Inferior parietal cortex (tissue), 1 donor: ENCODE data around the gene CTBS.
A peak's percentile ranks its signal among the peaks of the same experiment; 100 is the strongest.
"Not testable (repeated sequence)": the region's sequence is repeated elsewhere in the genome, so short reads cannot be mapped to it uniquely, and the experiment has no call there.

Experiments
- DNase-seq: peaks from one replicate; pipeline ENCODE4 v3.0.0-alpha.2; 2016; ENCODE audit errors: extremely low spot score

The CTBS gene

DNA sequence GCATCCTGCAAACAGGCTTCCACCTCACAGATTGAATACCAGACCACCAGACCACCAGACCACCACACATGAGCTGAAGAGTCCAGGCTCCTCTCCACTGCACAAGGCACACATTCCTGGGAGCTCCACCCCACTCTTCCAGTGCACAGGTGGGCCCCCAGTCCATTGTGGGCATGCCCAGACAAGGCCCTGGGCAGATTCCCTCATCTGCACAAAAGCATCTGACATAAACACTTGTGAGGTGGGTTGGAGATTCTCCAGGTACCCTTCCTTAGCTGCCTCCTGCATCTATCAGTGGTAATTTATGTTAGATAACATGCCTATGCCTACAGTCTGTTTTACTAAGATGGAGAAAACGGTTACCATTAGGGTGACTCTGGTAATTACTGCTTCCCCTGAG is 11.6 kb upstream of the CTBS start:
- DNase-seq = no peak

- no peak for DNase-seq
These were observed 9.9 kb upstream of the CTBS start for GRCh38 chr1:84584126-84584525.

DNA sequence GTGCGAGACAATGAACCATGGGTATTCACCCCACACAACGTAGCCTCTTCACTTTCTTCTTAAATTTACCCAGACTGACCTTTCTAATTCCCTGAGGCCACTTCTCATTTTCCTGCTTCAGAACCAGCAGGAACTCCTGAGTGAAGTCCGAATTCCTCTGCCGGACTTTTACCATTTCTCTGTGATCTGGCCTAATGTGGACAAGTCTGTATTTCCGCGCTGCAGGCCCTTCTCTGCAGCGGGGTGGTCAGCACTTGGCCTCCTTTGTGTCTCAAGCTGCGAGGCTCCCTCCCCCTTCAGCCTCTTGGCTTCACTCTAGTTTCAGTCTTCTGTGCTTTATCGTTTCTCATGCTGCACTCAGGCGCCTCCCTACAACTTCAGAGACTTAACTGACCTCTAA is 9.4 kb upstream of the CTBS start:
- no peak for DNase-seq

- no peak for DNase-seq
These were observed 8.8 kb upstream of the CTBS start for GRCh38 chr1:84582802-84583587.

- no peak for DNase-seq
These were observed 7.4 kb upstream of the CTBS start for GRCh38 chr1:84581648-84582047.

DNA sequence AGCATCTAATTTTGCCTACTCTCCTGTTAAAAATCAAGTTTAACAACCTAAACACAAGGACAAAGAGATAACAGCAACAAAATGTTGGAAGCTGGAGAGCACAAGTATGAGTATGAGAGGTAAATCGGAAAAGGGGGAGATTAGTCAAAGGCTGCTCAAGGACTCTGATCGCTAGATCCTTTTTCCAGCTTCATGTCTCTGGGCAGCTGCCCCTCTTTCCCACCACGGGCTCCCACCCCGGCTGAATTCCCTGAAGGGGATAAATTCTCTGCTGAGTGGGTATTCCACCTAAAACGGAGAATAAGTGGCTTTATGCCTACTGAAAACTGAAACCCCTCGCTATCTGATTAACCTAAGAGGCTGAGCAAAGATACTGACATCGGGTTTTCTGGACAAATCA is 696 bp upstream of the CTBS start:
- DNase-seq = no peak

DNA sequence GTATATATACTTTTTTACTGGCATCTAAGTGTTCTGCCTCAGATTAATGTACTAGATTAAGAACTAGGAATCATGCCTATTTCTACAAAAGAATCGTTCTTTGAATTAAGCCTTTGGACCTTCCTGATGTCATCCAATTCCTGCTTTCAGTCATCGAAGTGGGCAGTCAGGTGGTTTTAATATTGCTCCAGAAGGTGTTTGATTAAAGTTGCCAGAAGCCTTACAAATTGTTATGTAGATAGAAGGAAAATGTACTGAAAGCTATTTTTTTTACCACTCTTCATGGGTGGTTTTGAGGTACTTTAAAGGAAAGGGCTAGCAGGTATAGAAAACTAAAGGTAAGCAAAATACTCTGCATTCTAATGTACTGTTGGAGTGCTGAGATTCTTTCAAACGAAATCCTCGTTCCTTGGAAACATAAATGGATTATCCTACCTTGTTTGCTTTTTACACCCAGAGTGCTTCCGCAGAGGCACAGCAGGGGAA is 716 bp downstream of the CTBS start:
- DNase-seq = peak; percentile 23

- DNase-seq = no peak
These were observed 3.1 kb downstream of the CTBS start for GRCh38 chr1:84571150-84571535.

DNA sequence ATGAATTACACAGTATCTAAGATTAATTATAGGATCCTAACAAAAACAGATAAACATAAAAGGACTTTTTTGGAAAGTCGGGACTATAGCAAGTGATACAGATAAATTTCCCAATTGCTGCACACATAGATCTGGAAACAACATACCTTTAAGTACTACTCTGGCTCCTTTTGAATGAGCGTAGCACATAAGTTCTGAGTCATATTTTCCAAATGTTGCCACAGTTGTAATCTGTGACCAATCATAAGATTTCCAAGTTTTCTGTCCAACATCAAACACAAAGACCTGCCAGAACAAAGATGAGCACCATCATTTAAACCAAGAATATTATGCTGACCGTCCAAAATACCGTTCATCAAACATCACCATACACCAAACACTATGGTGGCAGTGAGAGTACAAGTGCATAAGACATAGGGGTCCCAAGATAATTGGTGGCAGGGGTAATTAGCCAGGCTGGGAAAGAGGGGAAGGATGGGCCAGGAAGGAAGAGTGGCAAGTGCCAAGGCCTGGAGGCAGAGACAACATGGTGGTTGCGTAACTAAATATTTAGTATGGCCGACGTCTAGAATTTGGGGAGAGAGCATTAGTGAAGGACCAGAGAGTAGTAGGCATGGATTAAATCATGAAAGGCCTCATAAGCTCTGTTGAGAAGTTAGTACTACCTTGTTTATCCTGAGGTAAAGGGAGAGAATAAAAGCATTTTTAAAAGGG is 3.6 kb downstream of the CTBS start:
- no peak for DNase-seq

GRCh38 chr1:84569216-84569615 is 5.0 kb downstream of the CTBS start:
- no peak for DNase-seq

DNA sequence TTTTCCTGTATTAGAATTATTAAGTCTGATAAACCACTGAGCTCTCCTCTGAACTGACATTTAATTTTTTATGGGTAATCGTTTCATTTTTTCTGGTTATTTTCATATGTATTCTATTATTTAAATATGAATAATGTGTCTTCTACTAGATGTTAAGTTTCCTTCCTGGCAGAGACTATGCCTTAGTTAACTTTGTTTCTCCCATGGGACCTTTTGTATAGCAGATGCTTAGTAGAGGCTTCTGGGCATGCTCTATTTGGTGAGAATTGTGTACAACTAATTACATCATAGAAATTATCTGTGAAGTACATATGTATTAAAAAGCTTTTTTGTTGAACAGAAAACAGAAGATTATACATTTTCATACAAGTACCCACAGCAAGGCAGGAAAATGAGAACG is 23.4 kb downstream of the CTBS start:
- no peak for DNase-seq

GRCh38 chr1:84541679-84542078 is 32.6 kb downstream of the CTBS start:
- DNase-seq = no peak

- no peak for DNase-seq
These were observed 33.5 kb downstream of the CTBS start for GRCh38 chr1:84540759-84541158.

- DNase-seq = no peak
These were observed 34.3 kb downstream of the CTBS start for GRCh38 chr1:84539972-84540371.

- no peak for DNase-seq
These were observed 35.6 kb downstream of the CTBS start for GRCh38 chr1:84538599-84538998.

DNA sequence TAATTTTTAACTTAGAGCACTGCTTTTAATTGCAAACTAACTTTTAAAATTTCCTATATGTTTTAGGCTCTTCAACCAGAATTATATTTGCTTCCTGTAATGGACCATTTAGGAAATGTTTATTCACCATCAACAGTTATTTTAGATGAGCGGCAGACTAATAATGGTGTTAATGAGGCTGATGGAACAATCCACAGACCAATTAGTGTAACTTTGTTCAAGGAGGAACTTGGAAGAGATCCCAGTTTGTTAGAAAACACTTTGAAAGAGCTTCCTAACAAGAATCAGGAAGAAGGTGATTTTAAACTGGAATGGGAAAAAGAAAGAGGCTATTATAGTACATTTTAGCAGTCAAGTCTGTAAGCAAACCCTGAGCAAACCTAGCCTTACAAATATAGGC is 48.5 kb downstream of the CTBS start:
- DNase-seq = no peak

- DNase-seq = no peak
These were observed 49.6 kb downstream of the CTBS start for GRCh38 chr1:84524590-84524989.

- no peak for DNase-seq
These were observed 63.6 kb downstream of the CTBS start for GRCh38 chr1:84510668-84511067.

GRCh38 chr1:84510165-84510564 is 64.1 kb downstream of the CTBS start:
- DNase-seq = no peak

- no peak for DNase-seq
These were observed 65.2 kb downstream of the CTBS start for GRCh38 chr1:84509029-84509428.

GRCh38 chr1:84508510-84508909 is 65.7 kb downstream of the CTBS start:
- no peak for DNase-seq

DNA sequence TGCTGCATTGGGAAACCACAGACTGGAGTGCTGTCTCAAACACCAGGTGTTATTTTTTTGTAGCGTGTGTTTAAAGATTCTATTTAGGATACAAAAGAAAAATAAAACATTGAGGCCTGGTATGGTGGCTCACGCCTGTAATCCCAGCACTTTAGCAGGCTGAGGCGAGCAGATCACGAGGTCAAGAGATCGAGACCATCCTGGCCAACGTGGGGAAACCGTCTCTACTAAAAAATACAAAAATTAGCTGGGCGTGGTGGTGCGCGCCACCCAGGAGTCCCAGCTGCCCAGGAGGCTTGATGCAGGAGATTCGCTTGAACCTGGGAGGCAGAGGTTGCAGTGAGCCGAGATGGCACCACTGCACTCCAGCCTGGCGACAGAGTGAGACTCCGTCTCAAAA is 66.4 kb downstream of the CTBS start:
- DNase-seq = not testable (repeated sequence)

DNA sequence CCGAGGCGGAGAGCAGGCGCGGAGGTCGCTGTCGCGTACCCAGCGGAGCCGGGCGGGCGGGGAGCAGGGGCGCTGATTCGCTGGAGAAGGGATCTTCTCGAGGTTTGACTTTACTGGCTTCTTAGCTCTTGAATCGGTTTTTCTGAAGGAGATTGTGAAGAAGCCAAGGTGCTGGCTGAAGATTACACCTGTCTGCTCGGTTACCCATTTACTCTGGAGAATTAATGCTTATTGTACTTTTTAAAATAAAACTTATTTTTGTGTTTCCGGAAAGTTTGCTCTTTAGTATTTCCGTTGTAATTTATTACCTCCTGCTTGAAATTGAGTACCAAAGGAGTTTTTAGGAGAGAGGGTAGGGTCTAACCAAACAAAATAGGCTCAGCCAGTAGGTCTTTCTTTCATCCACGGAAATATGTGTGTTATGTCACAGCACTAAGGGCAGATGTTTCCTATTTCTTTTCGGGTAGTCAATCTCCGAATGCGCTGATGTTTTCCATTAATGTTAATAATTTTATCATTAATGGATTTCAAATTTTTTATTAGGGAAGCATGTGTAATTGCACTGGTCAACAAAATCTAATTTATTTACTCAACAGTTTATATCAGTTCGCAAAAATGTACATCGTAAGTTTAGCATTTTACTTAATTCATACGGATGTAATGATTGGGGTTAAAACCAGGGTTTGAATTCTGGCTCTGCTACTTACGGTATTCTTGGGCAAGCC is 67.3 kb downstream of the CTBS start:
- DNase-seq = no peak
